DMS 273 treated with DMSO at 0.1 percent for 48 hours (cell line): Measurements from ENCODE around the gene YPEL2.

Experiments used
- DNase-seq: peaks from one replicate; lab custom pipeline; 2025; lab: John Stamatoyannopoulos, UW

YPEL2 gene

GRCh38 chr17:59357219-59357697 lies 25.8 kb downstream of the YPEL2 start:
- DNase-seq = no peak

GRCh38 chr17:59357929-59358328 lies 26.5 kb downstream of the YPEL2 start:
- DNase-seq = no peak

- DNase-seq = no peak
Measured at GRCh38 chr17:59361386-59361785, 29.9 kb downstream of the YPEL2 start.

GRCh38 chr17:59361916-59362810 lies 30.7 kb downstream of the YPEL2 start:
- no peak for DNase-seq

- no peak for DNase-seq
Measured at GRCh38 chr17:59362811-59363205, 31.4 kb downstream of the YPEL2 start.

- no peak for DNase-seq
Measured at GRCh38 chr17:59365383-59365981, 34.0 kb downstream of the YPEL2 start.

GRCh38 chr17:59366040-59366757 lies 34.7 kb downstream of the YPEL2 start:
- no peak for DNase-seq

GRCh38 chr17:59366773-59367656 lies 35.6 kb downstream of the YPEL2 start:
- peak; percentile 65 for DNase-seq

GRCh38 chr17:59367657-59368045 lies 36.2 kb downstream of the YPEL2 start:
- no peak for DNase-seq

- no peak for DNase-seq
Measured at GRCh38 chr17:59368218-59368857, 36.9 kb downstream of the YPEL2 start.

- no peak for DNase-seq
Measured at GRCh38 chr17:59369031-59369975, 37.8 kb downstream of the YPEL2 start.

- DNase-seq = no peak
Measured at GRCh38 chr17:59370593-59371299, 39.3 kb downstream of the YPEL2 start.

GRCh38 chr17:59371416-59372100 lies 40.1 kb downstream of the YPEL2 start:
- no peak for DNase-seq

GRCh38 chr17:59372138-59372751 lies 40.8 kb downstream of the YPEL2 start:
- no peak for DNase-seq

GRCh38 chr17:59373882-59374495 lies 42.5 kb downstream of the YPEL2 start:
- no peak for DNase-seq

GRCh38 chr17:59374612-59375011 lies 43.2 kb downstream of the YPEL2 start:
- no peak for DNase-seq

GRCh38 chr17:59375857-59376256 lies 44.4 kb downstream of the YPEL2 start:
- DNase-seq = no peak

- no peak for DNase-seq
Measured at GRCh38 chr17:59376506-59376905, 45.1 kb downstream of the YPEL2 start.
